Fibroblast of pulmonary artery (primary cell): ENCODE measurements around the gene GALNT15.

ENCODE experiments used
- DNase-seq: peaks from one replicate; pipeline ENCODE4 v3.0.0-alpha.2; 2010; ENCODE audit warnings: low read depth
- H3K4me3 ChIP-seq: replicated peaks from 2 replicates; pipeline ENCODE4 v1.5.1; 2011; ENCODE audit warnings: low read depth, mild to moderate bottlenecking, control low read depth, low read length, moderate library complexity
- TF ChIP-seq, protein P1 (sequence below): IDR thresholded peaks from 2 replicates; pipeline ENCODE4 v1.5.1; 2011; ENCODE audit warnings: mild to moderate bottlenecking, control low read depth, low read length, inconsistent platforms; ENCODE audit errors: missing control alignments

GALNT15 gene

GRCh38 chr3:16270855-16271254 is 96.4 kb downstream of the GALNT15 start:
- no peak overlapping the region for H3K4me3 ChIP-seq
- TF ChIP-seq, protein P1, sequence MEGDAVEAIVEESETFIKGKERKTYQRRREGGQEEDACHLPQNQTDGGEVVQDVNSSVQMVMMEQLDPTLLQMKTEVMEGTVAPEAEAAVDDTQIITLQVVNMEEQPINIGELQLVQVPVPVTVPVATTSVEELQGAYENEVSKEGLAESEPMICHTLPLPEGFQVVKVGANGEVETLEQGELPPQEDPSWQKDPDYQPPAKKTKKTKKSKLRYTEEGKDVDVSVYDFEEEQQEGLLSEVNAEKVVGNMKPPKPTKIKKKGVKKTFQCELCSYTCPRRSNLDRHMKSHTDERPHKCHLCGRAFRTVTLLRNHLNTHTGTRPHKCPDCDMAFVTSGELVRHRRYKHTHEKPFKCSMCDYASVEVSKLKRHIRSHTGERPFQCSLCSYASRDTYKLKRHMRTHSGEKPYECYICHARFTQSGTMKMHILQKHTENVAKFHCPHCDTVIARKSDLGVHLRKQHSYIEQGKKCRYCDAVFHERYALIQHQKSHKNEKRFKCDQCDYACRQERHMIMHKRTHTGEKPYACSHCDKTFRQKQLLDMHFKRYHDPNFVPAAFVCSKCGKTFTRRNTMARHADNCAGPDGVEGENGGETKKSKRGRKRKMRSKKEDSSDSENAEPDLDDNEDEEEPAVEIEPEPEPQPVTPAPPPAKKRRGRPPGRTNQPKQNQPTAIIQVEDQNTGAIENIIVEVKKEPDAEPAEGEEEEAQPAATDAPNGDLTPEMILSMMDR, result no peak
- no peak for DNase-seq

DNA sequence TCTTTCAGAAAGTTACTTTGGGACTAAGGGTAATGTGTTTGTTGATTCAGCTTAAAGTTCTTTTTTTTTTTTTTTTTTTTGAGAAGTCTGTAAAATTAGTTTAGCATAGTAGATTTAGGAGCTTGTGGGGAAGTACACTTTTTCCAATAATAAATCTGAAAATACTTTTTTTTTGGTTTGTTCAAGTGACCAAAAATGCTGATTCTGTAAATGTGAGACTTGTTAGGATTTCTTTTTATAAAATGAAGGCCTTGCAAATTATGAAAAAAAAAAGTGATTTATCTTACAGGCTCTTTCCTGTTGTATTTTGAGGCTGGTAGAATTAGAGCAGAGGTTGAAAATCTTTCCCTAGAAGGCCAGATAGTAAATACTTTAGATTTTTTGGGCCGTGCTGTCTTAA is 98.1 kb downstream of the GALNT15 start:
- TF ChIP-seq, protein P1, result no peak
- H3K4me3 ChIP-seq, result no peak overlapping the region
- no peak for DNase-seq

GRCh38 chr3:16273867-16274266 is 99.4 kb downstream of the GALNT15 start:
- no peak overlapping the region for H3K4me3 ChIP-seq
- DNase-seq, result no peak
- TF ChIP-seq, protein P1, result no peak

GRCh38 chr3:16277471-16277870 is 103.0 kb downstream of the GALNT15 start:
- TF ChIP-seq, protein P1, result no peak
- no peak for DNase-seq
- no peak overlapping the region for H3K4me3 ChIP-seq

DNA sequence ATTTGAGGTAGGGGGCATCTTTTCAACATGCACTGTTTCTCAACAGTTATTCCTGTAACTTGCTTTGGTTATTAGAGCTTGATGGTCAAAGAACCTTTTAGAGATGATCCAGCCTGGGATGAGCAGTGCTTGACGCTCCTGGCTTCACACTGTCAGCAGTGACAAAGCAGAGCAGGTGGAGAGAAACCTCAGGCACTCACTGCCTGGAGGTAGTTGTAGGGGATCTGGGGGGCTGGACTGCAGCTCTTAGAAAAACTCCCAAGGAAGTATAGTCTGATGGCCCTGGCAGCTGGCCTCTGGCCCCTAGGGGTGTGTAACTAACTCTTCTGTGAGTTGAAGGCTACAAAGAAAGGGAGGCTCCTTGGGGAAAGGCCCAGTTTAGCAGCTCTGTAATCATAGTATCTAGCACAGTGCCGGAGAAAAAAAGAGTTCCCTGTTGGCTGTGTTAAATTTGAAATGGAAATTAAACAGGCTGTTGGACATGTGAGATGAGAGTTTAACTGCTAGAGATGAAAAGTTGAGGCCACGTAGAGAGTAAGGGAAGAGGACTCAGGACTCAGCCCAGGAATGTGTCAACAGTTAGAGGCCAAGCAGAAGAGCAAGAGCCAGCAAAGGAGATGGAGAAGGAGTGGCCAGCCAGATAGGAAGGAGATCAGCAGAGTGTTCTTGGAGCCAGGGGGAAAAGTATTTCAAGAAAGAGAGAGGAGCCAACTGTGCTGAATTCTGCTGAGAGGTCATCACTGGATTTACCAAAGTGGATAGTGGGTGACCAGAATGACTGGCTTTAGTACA is 104.7 kb downstream of the GALNT15 start:
- H3K4me3 ChIP-seq, result no peak overlapping the region
- DNase-seq, result no peak
- TF ChIP-seq, protein P1, result no peak

DNA sequence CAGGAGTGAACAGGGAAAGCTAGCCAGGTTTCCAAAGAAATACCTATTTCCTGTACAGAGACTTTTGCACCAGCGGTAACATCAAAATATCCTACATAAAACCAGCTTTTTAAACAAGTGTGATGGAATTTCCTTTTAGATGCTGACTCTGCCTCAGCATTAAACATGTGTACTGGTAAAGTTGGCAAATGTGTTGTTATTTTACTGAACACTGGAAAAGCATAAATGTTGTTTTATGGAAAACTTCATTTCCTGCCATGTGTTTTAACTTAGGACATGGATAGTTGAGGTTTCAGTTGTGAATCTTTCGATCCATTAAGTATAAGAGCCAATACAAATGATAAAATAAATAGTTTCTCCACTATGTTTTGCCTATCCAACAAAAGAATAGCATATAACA is 106.2 kb downstream of the GALNT15 start:
- TF ChIP-seq, protein P1, result no peak
- H3K4me3 ChIP-seq, result no peak overlapping the region
- DNase-seq, result no peak
